HG03097 (cell line): ENCODE data around the gene IL6ST.
"Not testable (repeated sequence)": the region's sequence is repeated elsewhere in the genome, so short reads cannot be mapped to it uniquely, and the experiment has no call there.

Experiments used
- ATAC-seq: cut with Tn5 transposase; IDR thresholded peaks from one replicate; pipeline ENCODE4 v1.9.1; 2021; ENCODE audit not compliant: unreplicated experiment, low FRiP score

The IL6ST gene

GRCh38 chr5:55994495-55994997 is at the start of gene IL6ST:
TSS of gene IL6ST (minus strand) at chr5:55994963. CDS start at chr5:55976278, 18,685 bp downstream.
- ATAC-seq = peak; percentile 34

- ATAC-seq = no peak
Measured at GRCh38 chr5:56039985-56040384, 45.2 kb upstream of the IL6ST start.

- not testable (repeated sequence) for ATAC-seq
Measured at GRCh38 chr5:56038206-56038605, 43.4 kb upstream of the IL6ST start.

DNA sequence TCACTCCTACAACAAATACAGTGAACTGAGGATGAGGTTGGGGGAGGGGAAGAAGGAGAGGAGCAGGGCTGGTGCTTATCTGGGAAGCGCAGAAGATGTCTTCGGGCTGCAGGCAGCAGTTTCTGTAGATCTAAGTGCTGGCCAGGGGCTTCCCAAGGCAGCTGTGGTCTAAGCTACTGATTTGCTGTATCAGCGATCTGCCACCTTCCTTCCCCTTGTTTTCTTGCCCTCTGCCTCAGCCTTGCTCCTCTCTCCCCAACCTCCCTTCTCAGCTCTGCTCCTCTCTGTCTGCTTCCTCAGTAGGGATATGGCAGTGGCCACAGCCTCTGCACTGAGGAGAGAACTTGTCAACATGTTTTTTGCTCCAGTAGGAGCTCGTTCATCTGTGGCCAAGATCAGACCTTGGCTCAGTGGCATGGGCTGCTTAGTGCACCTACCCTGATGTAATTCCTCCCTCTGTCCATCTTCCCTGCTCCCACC is 42.8 kb upstream of the IL6ST start:
- no peak for ATAC-seq

DNA sequence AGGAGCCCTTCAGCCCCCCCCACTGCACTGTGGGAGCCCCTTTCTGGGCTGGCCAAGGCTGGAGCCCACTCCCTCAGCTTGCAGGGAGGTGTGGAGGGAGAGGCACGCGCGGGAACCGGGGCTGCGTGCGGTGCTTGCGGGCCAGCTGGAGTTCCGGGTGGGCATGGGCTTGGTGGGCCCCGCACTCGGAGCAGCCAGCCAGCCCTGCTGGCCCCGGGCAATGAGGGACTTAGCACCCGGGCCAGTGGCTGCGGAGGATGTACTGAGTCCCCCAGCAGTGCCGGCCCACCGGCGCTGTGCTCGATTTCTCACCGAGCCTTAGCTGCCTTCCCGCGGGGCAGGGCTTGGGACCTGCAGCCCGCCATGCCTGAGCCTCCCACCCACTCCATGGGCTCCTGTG is 40.6 kb upstream of the IL6ST start:
- ATAC-seq = not testable (repeated sequence)

DNA sequence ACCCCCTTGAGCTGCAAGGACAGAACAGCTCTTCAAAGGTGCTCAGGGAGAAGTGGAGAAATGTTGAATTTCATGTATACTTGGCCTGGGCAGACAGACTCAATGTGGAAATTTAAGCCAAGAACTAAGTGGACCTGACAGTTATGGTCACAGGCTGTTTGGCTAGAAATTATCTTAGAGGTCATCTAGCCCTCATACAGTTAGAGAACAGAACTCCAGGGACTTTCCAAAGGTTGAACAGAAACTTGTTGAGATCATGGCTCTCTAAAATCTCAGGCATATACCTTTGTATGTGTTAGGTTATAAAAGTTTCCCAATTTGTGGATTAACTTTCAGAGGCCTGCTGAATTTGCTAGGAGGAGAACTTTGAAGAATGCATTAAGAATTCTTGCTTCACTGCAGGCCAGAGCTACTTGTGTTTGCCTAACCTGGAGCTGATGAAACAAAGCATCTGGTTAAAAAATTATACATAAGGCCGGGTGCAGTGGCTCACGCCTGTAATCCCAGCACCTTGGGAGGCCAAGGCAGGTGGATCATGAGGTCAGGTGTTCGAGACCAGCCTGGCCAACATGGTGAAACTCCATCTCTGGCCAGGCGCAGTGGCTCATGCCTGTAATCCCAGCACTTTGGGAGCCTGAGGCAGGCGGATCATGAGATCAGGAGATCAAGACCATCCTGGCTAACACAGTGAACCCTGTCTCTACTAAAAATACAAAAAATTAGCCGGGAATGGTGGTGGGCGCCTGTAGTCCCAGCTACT is 35.3 kb upstream of the IL6ST start:
- not testable (repeated sequence) for ATAC-seq

DNA sequence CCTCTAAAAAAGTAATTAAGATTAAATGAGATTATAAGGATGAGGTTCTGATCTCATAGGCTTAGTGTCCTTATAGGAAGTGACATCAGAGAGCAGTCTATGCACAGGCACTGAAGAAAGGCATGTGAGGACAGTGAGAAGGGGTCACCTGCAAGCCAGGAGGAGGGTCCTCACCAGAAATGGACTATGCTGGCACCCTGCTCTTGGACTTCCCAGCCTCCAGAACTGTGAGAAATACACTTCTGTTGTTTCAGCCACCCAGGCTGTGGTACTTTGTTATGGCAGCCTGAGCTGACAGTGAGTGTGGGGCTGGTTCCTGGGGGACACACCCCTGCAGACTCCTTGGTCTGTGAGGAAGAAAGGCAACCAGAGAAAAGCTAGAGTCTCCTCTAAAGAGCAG is 34.7 kb upstream of the IL6ST start:
- no peak for ATAC-seq

- no peak for ATAC-seq
Measured at GRCh38 chr5:56028708-56029107, 33.9 kb upstream of the IL6ST start.

GRCh38 chr5:56026863-56027300 is 32.1 kb upstream of the IL6ST start:
- ATAC-seq = peak; percentile 65

- no peak for ATAC-seq
Measured at GRCh38 chr5:56025151-56025885, 30.6 kb upstream of the IL6ST start.

DNA sequence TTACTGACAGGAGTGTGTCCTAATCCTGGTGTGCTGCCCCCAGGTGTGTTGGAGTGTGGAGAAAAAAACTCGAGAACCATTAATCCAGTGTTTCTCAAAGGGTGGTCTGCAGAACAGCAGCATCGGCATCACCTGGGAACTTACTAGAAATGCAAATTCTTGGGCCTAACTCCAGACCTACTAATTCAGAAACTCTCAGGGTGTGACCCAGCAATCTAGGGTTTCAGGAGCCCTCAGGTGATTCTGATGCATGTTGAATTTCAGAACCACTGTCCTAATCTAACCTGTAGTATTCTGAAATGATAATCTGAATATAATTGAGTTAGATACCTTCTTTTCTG is 30.0 kb upstream of the IL6ST start:
- no peak for ATAC-seq

- no peak for ATAC-seq
Measured at GRCh38 chr5:56023296-56023695, 28.5 kb upstream of the IL6ST start.

GRCh38 chr5:56019306-56020272 is 24.8 kb upstream of the IL6ST start:
- ATAC-seq = no peak

- ATAC-seq = no peak
Measured at GRCh38 chr5:56018832-56019231, 24.1 kb upstream of the IL6ST start.

- ATAC-seq = not testable (repeated sequence)
Measured at GRCh38 chr5:56014701-56015100, 19.9 kb upstream of the IL6ST start.

DNA sequence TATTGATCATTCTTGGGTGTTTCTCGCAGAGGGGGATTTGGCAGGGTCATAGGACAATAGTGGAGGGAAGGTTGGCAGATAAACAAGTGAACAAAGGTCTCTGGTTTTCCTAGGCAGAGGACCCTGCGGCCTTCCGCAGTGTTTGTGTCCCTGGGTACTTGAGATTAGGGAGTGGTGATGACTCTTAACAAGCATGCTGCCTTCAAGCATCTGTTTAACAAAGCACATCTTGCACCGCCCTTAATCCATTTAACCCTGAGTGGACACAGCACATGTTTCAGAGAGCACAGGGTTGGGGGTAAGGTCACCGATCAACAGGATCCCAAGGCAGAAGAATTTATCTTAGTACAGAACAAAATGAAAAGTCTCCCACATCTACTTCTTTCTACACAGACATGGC is 19.2 kb upstream of the IL6ST start:
- not testable (repeated sequence) for ATAC-seq

DNA sequence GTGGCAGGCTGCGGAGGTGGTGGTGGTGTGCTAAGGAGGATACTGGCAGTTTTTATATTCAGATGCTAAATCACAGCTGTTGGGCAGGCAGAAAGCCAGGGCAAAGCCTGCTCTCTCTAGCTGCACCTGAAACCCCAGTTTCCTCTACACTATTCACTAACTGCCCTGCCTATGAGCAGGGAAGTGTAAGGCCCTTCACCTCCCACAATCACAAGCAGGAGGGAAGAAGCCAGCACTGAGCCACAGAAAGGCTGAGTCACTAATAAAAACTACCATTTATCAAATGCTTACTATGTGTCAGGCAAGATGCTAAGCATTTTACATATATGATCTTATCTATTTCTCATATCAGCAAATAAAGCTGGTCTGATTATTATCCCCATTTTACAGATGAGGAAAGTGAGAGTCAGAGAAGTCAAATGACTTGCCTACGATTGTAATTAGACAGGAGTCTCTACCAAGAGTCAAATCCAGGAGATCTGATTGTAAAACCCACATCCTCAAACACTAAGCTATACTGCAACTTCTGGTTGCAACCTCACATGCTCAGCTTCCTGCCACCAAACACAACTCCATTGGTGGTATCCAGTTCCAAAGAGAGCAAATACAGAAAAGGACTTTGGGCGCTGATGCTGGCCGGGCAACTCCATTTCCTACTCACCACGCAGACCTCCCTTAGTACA is 17.7 kb upstream of the IL6ST start:
- peak; percentile 76 for ATAC-seq

- peak; percentile 27 for ATAC-seq
Measured at GRCh38 chr5:56011835-56012234, 17.1 kb upstream of the IL6ST start.

GRCh38 chr5:56010431-56010830 is 15.7 kb upstream of the IL6ST start:
- no peak for ATAC-seq

GRCh38 chr5:56006600-56006999 is 11.8 kb upstream of the IL6ST start:
- no peak for ATAC-seq
